PC-9 (cell line): ENCODE measurements around the gene VAMP5. TPM values are rescaled to one million over a fixed set of nuclear protein-coding genes. Genes with fewer than 3 reads are reported as not detected.
A peak's percentile ranks its signal among the peaks of the same experiment; 100 is the strongest.

Source experiments
- Bru-seq: library from RNA; stranded (reverse); fragments of 400-500 nt; gene quantifications from one replicate; lab custom pipeline; 2021; lab: Mats Ljungman, UMichigan
- BruChase-seq, 2 experiments: library from RNA; stranded (reverse); fragments of 400-500 nt; gene quantifications; one replicate each; lab custom pipeline; 2021; lab: Mats Ljungman, UMichigan
- BruUV-seq: library from RNA; stranded (reverse); fragments of 400-500 nt; replicated peaks from 2 replicates; lab custom pipeline; 2021; lab: Mats Ljungman, UMichigan
- CTCF ChIA-PET: fragments of 300-600 bp; sonication (Branson Sonifier 250); formaldehyde crosslinking; loops from one replicate; lab custom pipeline; 2022; ENCODE audit warnings: antibody characterized with exemption; lab: Charles Lee
- POLR2A ChIA-PET: fragments of 300-600 bp; sonication (Branson Sonifier 250); formaldehyde crosslinking; loops from one replicate; lab custom pipeline; 2022; ENCODE audit warnings: antibody characterized with exemption; ENCODE audit not compliant: unreplicated experiment; lab: Charles Lee
- DNase-seq, 2 experiments: peaks; one replicate each; pipeline versions ENCODE4 v3.0.0 to v3.0.0-alpha.2; 2015 to 2022; ENCODE audit warnings: mixed read lengths in 1 of 2
- H2AFZ ChIP-seq: fragments of 200-600 bp; sonication (generic); 2 replicates; pipeline ENCODE4 v1.8.1; 2017; ENCODE audit warnings: antibody characterized with exemption
- H3F3A ChIP-seq: fragments of 200-600 bp; sonication (generic); 2 replicates; pipeline ENCODE4 v1.8.1; 2017; ENCODE audit warnings: antibody characterized with exemption, mild to moderate bottlenecking, low read depth; ENCODE audit not compliant: insufficient read depth
- H3K27ac ChIP-seq: fragments of 200-600 bp; sonication (generic); 2 replicates; pipeline ENCODE4 v1.6.1; 2016; ENCODE audit warnings: mixed run types
- H3K27me3 ChIP-seq: fragments of 200-600 bp; sonication (generic); 2 replicates; pipeline ENCODE4 v1.6.1; 2016; ENCODE audit warnings: low read depth, mixed run types; ENCODE audit not compliant: insufficient read depth
- H3K36me3 ChIP-seq: fragments of 200-600 bp; sonication (generic); 2 replicates; pipeline ENCODE4 v1.6.1; 2016; ENCODE audit warnings: low read depth, mixed run types
- H3K4me1 ChIP-seq: fragments of 200-600 bp; sonication (generic); replicated peaks from 2 replicates; pipeline ENCODE4 v1.6.1; 2016; ENCODE audit warnings: mixed run types; ENCODE audit not compliant: insufficient read depth
- H3K4me2 ChIP-seq: fragments of 200-600 bp; sonication (generic); 2 replicates; pipeline ENCODE4 v1.6.1; 2017; ENCODE audit warnings: mixed run types
- H3K4me3 ChIP-seq: fragments of 200-600 bp; sonication (generic); 2 replicates; pipeline ENCODE4 v1.6.1; 2016; ENCODE audit warnings: mixed run types
- H3K79me2 ChIP-seq: fragments of 200-600 bp; sonication (generic); 2 replicates; pipeline ENCODE4 v1.6.1; 2017; ENCODE audit warnings: low read depth, mixed run types
- H3K9me2 ChIP-seq: fragments of 200-600 bp; sonication (generic); 2 replicates; pipeline ENCODE4 v1.8.1; 2017; ENCODE audit warnings: mild to moderate bottlenecking; ENCODE audit not compliant: insufficient read depth
- H3K9me3 ChIP-seq: fragments of 200-600 bp; sonication (generic); 2 replicates; pipeline ENCODE4 v1.8.1; 2016; ENCODE audit warnings: low read depth; ENCODE audit not compliant: insufficient read depth
- H4K20me1 ChIP-seq: fragments of 200-600 bp; sonication (generic); 2 replicates; pipeline ENCODE4 v1.8.1; 2017; ENCODE audit not compliant: insufficient read depth
- CTCF ChIP-seq: fragments of 200-600 bp; sonication (generic); conservative IDR thresholded peaks from 2 replicates; pipeline ENCODE4 v1.6.1; 2017; ENCODE audit warnings: mixed run types, antibody characterized with exemption, mild to moderate bottlenecking, moderate library complexity
- EZH2 ChIP-seq: fragments of 200-600 bp; sonication (generic); IDR thresholded peaks from 2 replicates; pipeline ENCODE4 v1.8.0; 2017; ENCODE audit warnings: antibody characterized with exemption, low read depth
- intact Hi-C: fragments of 100-400 bp; cut with micrococcal nuclease; formaldehyde crosslinking; loops from one replicate; pipeline ENCODE4 v1.10.0; 2022; ENCODE audit not compliant: unreplicated experiment
- long read RNA-seq: library from polyadenylated mRNA; stranded (forward); transcript quantifications from one replicate; pipeline ENCODE4 v2.0.0, GENCODE V29; 2022
- total RNA-seq: library from RNA; stranded (reverse); gene quantifications from 2 replicates; pipeline ENCODE4 v1.2.3, GENCODE V29; 2021

The VAMP5 gene
- total RNA-seq (7.2 and 7.4 TPM in 2 replicates), Bru-seq, nascent RNA (percentile 44 among the genes with signal in this experiment), BruChase-seq, experiment 1, labeled RNA remaining after a 2-hour chase (percentile 53 among the genes with signal in this experiment), BruChase-seq, experiment 2, labeled RNA remaining after a 6-hour chase (percentile 48 among the genes with signal in this experiment)
- long read RNA-seq = 0 reads

GRCh38 chr2:85584354-85584856 is at the start of gene VAMP5:
TSS of gene VAMP5 (plus strand) at chr2:85584431. CDS start at chr2:85584491, 60 bp downstream.
- CTCF ChIA-PET = interaction anchor here (0.6 kb wide), 1 partner anchor 21 kb away, joined by 3 read pairs; no protein-coding TSS in a partner anchor
- no peaks in the 10 kb centered on the region for H3K9me2 ChIP-seq
- no TSS peak for BruUV-seq
- intact Hi-C loops = no loop called here
- H3K79me2 ChIP-seq = peaks cover 10% of the 10 kb centered on the region
- H3K4me2 ChIP-seq = peak within 1 kb of the TSS; percentile 45
- no peak for TF ChIP-seq EZH2
- no peak for TF ChIP-seq CTCF
- H3K9me3 ChIP-seq = no peaks in the 10 kb centered on the region
- 0 out of 2 replicates have a peak, but pooled peaks cover 7% of the 10 kb centered on the region for H3K36me3 ChIP-seq
- peak within 1 kb of the TSS; percentile 60 for H3K27ac ChIP-seq
- POLR2A ChIA-PET = no interaction called here
- peaks cover 22% of the 10 kb centered on the region for H3K4me1 ChIP-seq
- peaks cover 23% of the 10 kb centered on the region for H3F3A ChIP-seq
- H2AFZ ChIP-seq = no peak within 1 kb of the TSS
- no peaks in the 10 kb centered on the region for H3K27me3 ChIP-seq
- DNase-seq = no peak
- H4K20me1 ChIP-seq = no peaks in the 10 kb centered on the region
- H3K4me3 ChIP-seq = no peak within 1 kb of the TSS

- Histone ChIP-seq H3F3A (peaks cover 25% of the 10 kb centered on the region), H3K27me3 (no peaks in the 10 kb centered on the region), H3K9me2 (no peaks in the 10 kb centered on the region), H3K36me3 (peaks cover 1% of the 10 kb centered on the region), H3K4me2 (no peak overlapping the region), H3K79me2 (peaks cover 39% of the 10 kb centered on the region), H3K9me3 (no peaks in the 10 kb centered on the region), H3K27ac (no peak overlapping the region), H2AFZ (no peak overlapping the region), H4K20me1 (peaks cover 5% of the 10 kb centered on the region), H3K4me3 (no peak overlapping the region), H3K4me1 (peaks cover 25% of the 10 kb centered on the region)
- CTCF ChIA-PET = no interaction called here
- TF ChIP-seq CTCF = no peak
- no peak for TF ChIP-seq EZH2
- intact Hi-C loops = no loop called here
- POLR2A ChIA-PET = no interaction called here
- no peak for DNase-seq
- no TSS peak for BruUV-seq
These were observed 49.4 kb upstream of the VAMP5 start for GRCh38 chr2:85534881-85535280.

GRCh38 chr2:85536479-85536878 is 47.8 kb upstream of the VAMP5 start:
- DNase-seq = no peak
- no TSS peak for BruUV-seq
- Histone ChIP-seq H3K4me3 (peak overlapping the region; percentile 100; the same call in 1 of the 2 replicates), H2AFZ (no peak overlapping the region), H3K9me3 (no peaks in the 10 kb centered on the region), H3K27me3 (no peaks in the 10 kb centered on the region), H3K9me2 (no peaks in the 10 kb centered on the region), H4K20me1 (peaks cover 21% of the 10 kb centered on the region), H3K27ac (0 out of 2 replicates have a peak overlapping the region, but pooled peaks have one; percentile 97), H3F3A (peaks cover 36% of the 10 kb centered on the region), H3K79me2 (peaks cover 55% of the 10 kb centered on the region), H3K4me1 (peaks cover 25% of the 10 kb centered on the region), H3K4me2 (peak overlapping the region; percentile 87), H3K36me3 (peaks cover 17% of the 10 kb centered on the region)
- no peak for TF ChIP-seq EZH2
- TF ChIP-seq CTCF = no peak
- CTCF ChIA-PET = no interaction called here
- intact Hi-C loops = no loop called here
- POLR2A ChIA-PET = interaction anchor here (0.6 kb wide), 2 partner anchors 62 to 80 kb away, joined by 4 to 5 read pairs; no protein-coding TSS in a partner anchor
